ENCODE measurements around the gene MLEC. TPM values are rescaled to one million over a fixed set of nuclear protein-coding genes. Genes with fewer than 3 reads are reported as not detected.

The MLEC gene
- total RNA-seq, 1 experiment from 2014 or later: 107 TPM

GRCh38 chr12:120656008-120656407, 30.9 kb upstream of the MLEC start:
- no peak overlapping the region for H3K27ac Mint-ChIP-seq (ENCODE audit: low read depth, unreplicated experiment)
- intact Hi-C loops (cut with micrococcal nuclease): no loop called here
- no TSS peak for BruUV-seq (replicated peaks)
- no peaks in the 10 kb centered on the region for H3K36me3 Mint-ChIP-seq (ENCODE audit: insufficient read depth, unreplicated experiment)
- CTCF ChIA-PET: interaction anchor here (0.6 to 5.7 kb wide), 4 partner anchors 8 to 112 kb away, joined by 3 to 71 read pairs (median 9); no protein-coding TSS in a partner anchor
- DNase-seq (ENCODE audit: unreplicated experiment): no peak
- no peaks in the 10 kb centered on the region for H3K9me3 Mint-ChIP-seq (ENCODE audit: unreplicated experiment)
- TF ChIP-seq CTCF (IDR thresholded peaks at IDR 0.05; ENCODE audit: unreplicated experiment): no peak
- peaks cover 4% of the 10 kb centered on the region for H3K4me1 Mint-ChIP-seq (ENCODE audit: insufficient read depth, unreplicated experiment)
- POLR2A ChIA-PET: interaction anchor here (1.3 kb wide), 1 partner anchor 30 kb away, joined by 3 read pairs; no protein-coding TSS in a partner anchor
- H3K27me3 Mint-ChIP-seq (ENCODE audit: insufficient read depth, unreplicated experiment): peaks cover 24% of the 10 kb centered on the region
- no peak overlapping the region for H3K4me3 Mint-ChIP-seq (ENCODE audit: unreplicated experiment)

GRCh38 chr12:120658286-120659150, 28.4 kb upstream of the MLEC start:
- no TSS peak for BruUV-seq (replicated peaks)
- H3K4me1 Mint-ChIP-seq (ENCODE audit: insufficient read depth, unreplicated experiment): no peaks in the 10 kb centered on the region
- no peak for DNase-seq (ENCODE audit: unreplicated experiment)
- ChIA-PET CTCF (interaction anchor here (0.6 to 5.7 kb wide), 5 partner anchors 11 to 497 kb away, joined by 3 to 71 read pairs (median 4); no protein-coding TSS in a partner anchor), POLR2A (no interaction called here)
- H3K27me3 Mint-ChIP-seq (ENCODE audit: insufficient read depth, unreplicated experiment): peaks cover 1% of the 10 kb centered on the region
- TF ChIP-seq CTCF (IDR thresholded peaks at IDR 0.05; ENCODE audit: unreplicated experiment): no peak
- no peaks in the 10 kb centered on the region for H3K36me3 Mint-ChIP-seq (ENCODE audit: insufficient read depth, unreplicated experiment)
- H3K9me3 Mint-ChIP-seq (ENCODE audit: unreplicated experiment): no peaks in the 10 kb centered on the region
- intact Hi-C loops (cut with micrococcal nuclease): no loop called here
- H3K4me3 Mint-ChIP-seq (ENCODE audit: unreplicated experiment): no peak overlapping the region
- H3K27ac Mint-ChIP-seq (ENCODE audit: low read depth, unreplicated experiment): no peak overlapping the region

- Mint-ChIP-seq H3K9me3 (ENCODE audit: unreplicated experiment) (no peaks in the 10 kb centered on the region), H3K4me1 (ENCODE audit: insufficient read depth, unreplicated experiment) (no peaks in the 10 kb centered on the region), H3K27ac (ENCODE audit: low read depth, unreplicated experiment) (no peak overlapping the region), H3K27me3 (ENCODE audit: insufficient read depth, unreplicated experiment) (no peaks in the 10 kb centered on the region), H3K4me3 (ENCODE audit: unreplicated experiment) (no peak overlapping the region), H3K36me3 (ENCODE audit: insufficient read depth, unreplicated experiment) (no peaks in the 10 kb centered on the region)
- no TSS peak for BruUV-seq (replicated peaks)
- no peak for TF ChIP-seq CTCF (IDR thresholded peaks at IDR 0.05; ENCODE audit: unreplicated experiment)
- intact Hi-C loops (cut with micrococcal nuclease): no loop called here
- ChIA-PET CTCF (interaction anchor here (0.6 to 5.7 kb wide), 3 partner anchors 11 to 496 kb away, joined by 4 to 71 read pairs (median 14); no protein-coding TSS in a partner anchor), POLR2A (no interaction called here)
- DNase-seq (ENCODE audit: unreplicated experiment): no peak
These were observed 27.8 kb upstream of the MLEC start for GRCh38 chr12:120659151-120659525.

- ChIA-PET CTCF (interaction anchor here (5.7 kb wide), 1 partner anchor 14 kb away, joined by 71 read pairs; no protein-coding TSS in a partner anchor), POLR2A (no interaction called here)
- no peaks in the 10 kb centered on the region for H3K27me3 Mint-ChIP-seq (ENCODE audit: insufficient read depth, unreplicated experiment)
- no peak for DNase-seq (ENCODE audit: unreplicated experiment)
- no peaks in the 10 kb centered on the region for H3K9me3 Mint-ChIP-seq (ENCODE audit: unreplicated experiment)
- TF ChIP-seq CTCF (IDR thresholded peaks at IDR 0.05; ENCODE audit: unreplicated experiment): no peak
- BruUV-seq (replicated peaks): no TSS peak
- no peaks in the 10 kb centered on the region for H3K4me1 Mint-ChIP-seq (ENCODE audit: insufficient read depth, unreplicated experiment)
- no peaks in the 10 kb centered on the region for H3K36me3 Mint-ChIP-seq (ENCODE audit: insufficient read depth, unreplicated experiment)
- intact Hi-C loops (cut with micrococcal nuclease): no loop called here
- no peak overlapping the region for H3K4me3 Mint-ChIP-seq (ENCODE audit: unreplicated experiment)
- H3K27ac Mint-ChIP-seq (ENCODE audit: low read depth, unreplicated experiment): no peak overlapping the region
These were observed 25.5 kb upstream of the MLEC start for GRCh38 chr12:120661432-120661831.
